HG03521 (cell line): Measurements from ENCODE around the gene CREBL2.
A peak's percentile ranks its signal among the peaks of the same experiment; 100 is the strongest.
"Not testable (repeated sequence)": the region's sequence is repeated elsewhere in the genome, so short reads cannot be mapped to it uniquely, and the experiment has no call there.

Source experiments
- ATAC-seq: cut with Tn5 transposase; IDR thresholded peaks from one replicate; pipeline ENCODE4 v1.9.1; 2021; ENCODE audit warnings: mild to moderate bottlenecking, moderate library complexity; ENCODE audit not compliant: unreplicated experiment

The CREBL2 gene

DNA sequence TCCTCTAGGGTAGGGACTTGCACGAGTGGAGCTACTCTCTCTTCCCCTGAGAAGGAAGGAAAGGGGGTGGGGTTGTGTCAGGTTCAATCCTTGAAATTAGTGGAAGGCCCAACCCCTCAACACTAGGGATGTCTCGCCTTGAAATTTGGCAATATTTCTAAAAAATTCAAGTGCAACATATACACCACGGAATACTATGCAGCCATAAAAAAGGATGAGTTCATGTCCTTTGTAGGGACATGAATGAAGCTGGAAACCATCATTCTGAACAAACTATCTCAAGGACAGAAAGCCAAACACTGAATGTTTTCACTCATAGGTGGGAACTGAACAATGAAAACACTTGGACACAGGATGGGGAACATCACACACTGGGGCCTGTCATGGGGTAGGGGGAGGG is 15.1 kb upstream of the CREBL2 start:
- ATAC-seq: not testable (repeated sequence)

DNA sequence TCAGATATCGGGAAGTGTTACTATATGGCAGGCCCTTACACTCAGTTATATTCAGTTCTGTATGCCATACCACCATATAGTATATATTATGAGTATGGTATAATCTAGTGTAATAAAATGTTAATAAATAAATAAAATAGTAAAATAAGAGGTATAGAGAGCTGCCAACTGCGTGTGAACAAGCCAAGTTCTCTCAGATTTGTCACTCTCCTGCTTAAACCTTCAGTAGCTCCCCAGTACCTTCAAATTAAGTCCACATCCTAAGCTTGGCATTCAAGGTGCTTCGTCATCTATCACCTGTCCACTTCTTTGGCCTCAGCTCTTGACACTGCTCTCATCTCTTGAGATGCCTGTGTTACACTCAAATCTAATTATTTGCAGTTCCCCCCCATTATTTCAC is 12.8 kb upstream of the CREBL2 start:
- no peak for ATAC-seq

DNA sequence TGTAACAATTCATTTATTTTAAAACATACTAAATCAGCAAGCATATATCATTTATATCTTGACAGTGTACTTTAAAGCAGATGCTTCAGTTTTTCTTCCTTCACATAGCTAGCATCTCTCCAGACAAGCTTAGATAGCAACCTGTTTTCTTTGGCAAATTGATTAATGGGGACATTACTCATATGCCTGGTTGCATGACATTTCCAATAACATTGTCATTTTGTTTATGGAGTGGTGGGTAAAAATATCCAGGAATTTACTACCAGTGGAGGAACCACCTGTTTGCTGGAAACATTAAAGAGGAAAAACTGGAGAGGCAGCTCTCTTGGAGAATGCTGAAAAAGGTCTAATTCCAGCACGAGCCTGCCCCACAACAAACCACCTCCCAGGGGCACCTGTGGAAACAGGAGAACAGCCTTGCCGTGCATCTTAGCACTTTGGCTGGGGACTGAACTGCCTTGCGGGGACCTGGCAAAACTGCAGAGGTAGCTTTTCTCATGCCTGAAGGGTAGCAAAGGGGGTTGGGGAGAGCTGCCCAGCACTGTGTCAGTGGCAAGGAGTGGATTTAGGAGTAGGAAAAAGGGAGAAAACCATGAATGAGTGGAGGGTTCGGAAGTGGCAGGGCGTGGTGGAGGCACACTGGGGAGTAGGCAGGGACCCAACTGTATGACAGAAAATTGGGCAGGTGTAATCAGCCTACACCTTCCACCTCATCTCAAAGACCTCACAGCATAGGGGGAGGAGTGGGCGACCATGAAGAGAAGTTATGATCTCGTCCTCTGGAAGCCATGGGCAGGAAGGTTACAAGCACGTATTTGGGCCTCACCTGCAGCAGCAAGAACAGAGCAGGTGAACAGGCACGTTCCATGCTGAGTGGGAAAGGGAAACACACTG is 11.7 kb upstream of the CREBL2 start:
- ATAC-seq: no peak

DNA sequence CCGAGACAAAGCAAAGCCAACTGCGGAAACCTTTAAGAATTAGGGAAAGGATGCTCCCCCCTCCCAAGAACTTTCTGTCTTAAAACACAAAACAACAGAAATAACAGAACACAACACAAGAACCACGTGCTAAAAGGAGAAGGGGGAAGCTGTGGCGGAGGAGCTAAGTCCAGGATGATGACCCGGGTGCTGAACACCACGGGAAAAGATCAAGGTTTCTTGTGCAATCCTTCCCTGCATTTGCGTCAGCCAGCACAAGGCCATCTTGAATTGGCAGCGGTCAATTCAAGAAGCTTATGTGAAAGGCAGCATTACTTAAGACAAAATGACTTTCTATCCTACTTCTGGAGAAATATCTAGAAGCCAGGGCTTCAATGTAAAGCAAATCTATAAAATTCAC is 11.0 kb upstream of the CREBL2 start:
- no peak for ATAC-seq

DNA sequence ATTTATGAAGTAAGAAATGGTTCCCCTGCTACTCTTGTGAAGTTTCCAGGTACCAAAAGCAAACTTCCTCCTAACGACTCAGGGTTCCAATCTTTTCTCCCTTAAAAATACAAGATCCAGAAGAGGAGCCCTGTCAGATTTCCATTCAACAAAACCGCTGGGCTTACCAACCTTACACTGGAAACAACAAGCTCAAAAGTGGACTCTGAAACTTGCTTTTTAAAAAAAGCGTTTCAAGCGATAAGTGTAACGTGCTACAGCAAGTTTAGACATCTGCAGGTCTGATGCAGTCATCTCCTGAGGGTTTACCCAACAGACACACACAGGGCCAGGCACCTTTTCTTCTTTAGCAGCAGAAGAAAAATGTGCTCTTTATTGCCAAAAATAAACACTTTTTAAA is 6.9 kb upstream of the CREBL2 start:
- ATAC-seq: no peak

DNA sequence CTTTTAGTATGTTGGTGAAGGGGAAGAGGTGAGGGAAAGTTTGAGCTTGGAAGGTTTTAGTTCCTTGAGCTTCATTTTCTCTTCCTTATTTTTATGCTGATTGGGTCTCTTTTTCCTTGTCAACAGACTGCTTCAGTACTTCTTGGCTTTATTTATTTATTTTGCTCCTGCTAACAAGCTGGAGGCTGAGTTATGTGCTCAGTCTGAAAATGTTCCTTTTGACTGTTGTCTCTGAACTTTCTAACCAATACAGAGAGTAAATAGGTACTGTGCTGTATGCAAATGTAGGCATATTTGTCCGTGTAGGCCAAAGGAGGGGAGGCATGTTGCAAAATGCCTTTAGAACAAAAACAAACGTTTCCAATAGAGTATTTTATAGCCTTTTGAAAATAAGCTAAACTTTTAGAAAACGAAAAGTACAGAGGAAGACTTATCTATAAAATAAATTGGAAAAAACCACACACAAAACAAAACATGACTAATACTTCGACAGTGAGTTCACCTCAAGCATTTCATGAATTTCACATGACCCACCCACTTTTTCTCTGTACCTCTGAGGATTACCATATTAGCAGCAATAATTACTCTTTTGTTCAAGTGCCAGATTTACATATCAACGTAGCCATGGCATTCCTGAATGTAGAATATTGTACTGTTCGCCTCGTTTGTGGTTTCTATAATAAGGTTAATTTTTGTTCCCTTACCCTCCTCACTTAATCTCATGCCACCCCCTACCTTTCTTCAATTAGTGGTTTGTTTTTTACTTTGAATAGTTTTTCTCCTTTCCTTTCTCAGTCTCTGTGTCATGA is 4.7 kb upstream of the CREBL2 start:
- peak; percentile 39 for ATAC-seq

DNA sequence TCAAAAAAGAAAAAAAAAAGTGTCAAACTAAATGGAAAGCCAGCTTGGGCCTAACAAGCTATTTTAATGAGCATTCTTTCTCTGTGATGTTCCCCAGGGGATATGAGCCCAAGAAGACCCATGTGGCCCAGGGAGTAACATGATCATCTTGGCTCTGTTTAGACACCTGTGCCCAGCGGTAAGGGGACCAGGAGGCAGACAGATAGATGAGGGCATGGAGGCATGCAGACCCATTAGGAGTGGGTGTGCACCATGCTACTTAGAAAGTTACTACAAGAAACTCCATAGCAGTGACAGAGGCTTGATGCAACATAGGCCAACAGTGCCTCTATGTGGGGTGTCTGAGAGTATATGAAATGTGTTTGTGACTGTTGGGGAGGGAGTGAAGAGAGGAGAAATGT is 3.1 kb upstream of the CREBL2 start:
- ATAC-seq: no peak

DNA sequence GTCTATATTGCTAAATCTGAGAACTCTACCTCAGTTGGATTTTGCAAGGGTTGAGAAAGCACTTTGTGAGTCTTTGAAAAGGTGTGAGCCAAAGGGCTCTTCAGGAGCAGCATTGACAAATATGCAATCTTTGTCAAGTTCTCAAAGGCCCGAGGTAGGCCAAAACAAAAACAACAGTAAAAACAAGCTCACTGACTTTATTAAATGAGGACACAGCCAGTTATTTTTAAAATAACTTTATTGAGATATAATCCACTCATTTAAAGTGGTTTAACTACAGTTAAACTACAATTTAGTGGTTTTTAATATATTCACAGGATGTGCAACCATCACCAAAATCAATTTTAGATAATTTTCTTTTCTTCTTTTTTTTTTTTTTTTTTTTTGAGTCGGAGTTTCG is 2.0 kb upstream of the CREBL2 start:
- ATAC-seq: no peak

DNA sequence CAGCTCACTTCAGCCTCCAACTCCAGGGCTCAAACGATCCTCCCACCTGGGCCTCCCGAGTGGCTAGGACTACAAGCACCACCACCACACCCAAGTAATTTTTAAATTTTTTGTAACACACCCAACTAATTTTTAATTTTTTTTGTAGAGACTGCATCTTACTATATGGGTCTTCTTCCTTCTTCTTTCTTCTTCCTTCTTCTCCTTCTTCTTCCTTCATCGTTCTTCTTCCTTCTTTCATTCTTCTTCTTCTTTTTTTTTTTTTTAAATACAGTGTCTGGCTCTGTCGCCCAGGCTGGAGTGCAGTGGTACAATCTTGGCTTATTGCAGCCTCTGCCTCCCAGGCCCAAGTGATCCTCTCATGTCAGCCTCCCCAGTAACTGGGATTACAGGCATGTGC is 965 bp upstream of the CREBL2 start:
- ATAC-seq: no peak

DNA sequence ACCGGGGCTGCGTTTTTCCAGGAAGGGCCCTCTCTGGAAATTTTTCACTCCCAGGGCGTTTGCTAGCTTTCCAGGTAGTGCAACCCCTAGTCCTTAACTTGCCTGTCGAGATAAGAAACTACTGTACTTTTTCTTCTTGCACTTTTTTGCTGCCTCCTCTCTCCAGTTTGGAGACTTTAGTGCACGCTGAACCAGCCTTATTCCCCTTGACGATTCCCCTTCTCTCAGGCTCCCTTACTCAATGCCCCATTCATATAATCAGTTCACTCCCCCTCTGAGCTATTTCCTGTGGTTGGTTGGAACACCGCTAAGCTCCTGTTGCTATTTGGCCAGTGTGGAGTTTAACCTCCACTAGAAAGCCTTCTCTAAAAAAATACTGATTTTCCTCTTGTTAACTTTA is 682 bp downstream of the CREBL2 start:
- ATAC-seq: no peak

DNA sequence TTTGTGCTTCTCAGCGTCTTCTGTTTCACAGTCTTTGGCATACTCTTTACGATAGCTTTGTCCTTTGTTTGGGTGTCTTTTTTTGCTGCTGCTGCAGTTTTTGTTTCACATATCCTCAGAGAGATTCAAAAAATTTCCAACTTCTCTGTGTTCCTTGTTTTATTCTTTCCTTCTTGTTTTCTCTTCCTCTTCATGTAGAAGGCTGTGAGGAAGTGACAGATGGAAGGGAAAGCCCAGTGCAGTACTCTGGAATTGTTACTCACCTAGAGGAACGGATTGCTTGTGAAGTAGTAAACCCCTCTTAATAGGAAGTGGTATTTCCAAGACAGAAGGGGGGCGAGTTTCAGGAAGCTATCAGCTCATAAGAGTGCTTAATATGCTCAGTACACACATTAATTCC is 1.7 kb downstream of the CREBL2 start:
- no peak for ATAC-seq

DNA sequence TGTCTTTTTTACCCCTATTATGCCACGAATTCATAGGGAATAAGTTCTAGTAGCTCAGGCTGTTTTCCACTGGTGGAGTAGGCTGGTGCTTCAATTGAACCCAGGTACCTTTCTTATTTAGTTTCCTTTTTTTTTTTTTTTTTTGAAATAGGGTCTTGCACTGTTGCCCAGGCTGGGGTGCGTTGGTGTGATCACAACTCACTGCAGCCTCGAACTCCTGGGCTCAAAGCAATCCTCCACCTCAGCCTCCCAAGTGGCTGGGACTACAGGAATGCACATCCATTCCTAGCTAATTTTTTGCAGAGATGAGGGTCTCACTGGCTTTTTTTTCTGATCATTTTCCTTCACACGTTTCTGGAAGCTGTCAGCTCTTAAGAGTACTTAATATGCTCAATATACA is 2.7 kb downstream of the CREBL2 start:
- ATAC-seq: no peak

DNA sequence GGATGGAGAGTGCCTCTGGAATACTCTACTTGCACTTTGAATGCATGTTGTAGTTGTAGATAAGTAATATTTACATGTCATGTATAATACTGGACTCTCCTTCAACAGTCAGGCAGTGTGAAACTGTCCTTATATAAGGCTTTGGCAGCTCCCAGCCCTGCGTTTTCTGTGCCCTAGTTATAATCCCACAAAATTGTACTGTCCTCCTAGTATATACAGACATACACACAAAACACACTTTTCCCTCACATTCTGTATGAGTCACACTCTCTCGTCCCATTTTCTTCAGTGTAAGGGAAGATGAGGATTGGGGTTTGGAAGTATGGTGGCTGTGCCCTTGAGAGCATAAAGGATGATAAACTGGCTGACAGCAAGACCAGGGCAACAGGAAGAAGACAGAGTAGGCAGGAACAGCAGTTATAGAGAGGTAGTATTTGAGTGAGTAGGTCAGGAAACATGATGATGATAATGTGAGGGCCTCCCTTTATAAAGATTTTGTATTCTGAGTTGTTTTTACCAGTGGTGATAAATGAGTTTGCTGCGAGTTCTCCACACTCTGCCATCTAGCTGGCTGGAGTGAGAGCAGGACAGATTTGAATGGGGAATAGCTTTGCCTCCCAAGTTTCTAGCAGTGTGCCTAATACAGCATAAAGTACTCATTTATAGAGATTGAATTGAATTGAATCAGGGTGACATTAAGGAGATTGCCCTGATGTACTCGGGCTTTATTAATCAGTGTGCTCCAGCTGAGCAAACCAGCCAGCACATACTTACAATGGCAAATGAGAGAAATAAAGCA is 5.0 kb downstream of the CREBL2 start:
- ATAC-seq: no peak

DNA sequence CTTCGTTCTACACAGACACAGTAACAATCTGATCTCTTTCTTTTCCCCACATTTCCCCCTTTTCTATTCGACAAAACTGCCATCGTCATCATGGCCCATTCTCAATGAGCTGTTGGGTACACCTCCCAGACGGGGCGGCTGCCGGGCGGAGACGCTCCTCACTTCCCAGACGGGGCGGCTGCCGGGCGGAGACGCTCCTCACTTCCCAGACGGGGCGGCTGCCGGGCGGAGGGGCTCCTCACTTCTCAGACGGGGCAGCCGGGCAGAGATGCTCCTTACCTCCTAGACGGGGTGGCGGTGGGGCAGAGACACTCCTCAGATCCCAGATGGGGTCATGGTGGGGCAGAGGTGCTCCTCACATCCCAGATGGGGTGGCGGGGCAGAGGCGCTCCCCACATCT is 6.4 kb downstream of the CREBL2 start:
- not testable (repeated sequence) for ATAC-seq

DNA sequence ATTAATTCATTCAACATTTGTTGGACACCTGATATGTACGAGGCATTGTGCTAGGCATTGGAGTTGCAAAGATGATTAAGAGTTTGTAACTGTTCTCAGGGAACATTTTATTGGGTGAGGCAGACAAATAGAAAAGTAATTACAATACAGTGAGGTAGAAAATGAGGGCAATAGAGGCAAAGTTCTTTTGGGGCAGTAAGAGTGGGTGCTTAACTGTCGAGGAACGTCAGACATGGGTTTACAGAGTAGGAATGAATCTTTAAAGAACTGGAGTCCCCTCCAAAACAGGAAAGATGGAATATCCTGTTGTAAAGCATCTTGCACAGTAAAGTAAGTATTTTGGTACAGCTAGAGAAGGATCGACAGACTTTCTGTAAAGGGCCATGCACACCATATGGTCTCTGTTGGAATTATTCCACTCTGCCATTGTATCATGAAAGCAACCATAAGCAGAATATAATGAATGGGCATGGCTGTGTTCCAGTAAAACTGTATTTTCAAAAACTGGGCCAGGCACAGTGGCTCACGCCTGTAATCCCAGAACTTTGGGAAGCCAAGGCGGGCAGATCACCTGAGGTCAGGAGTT is 9.1 kb downstream of the CREBL2 start:
- ATAC-seq: no peak

DNA sequence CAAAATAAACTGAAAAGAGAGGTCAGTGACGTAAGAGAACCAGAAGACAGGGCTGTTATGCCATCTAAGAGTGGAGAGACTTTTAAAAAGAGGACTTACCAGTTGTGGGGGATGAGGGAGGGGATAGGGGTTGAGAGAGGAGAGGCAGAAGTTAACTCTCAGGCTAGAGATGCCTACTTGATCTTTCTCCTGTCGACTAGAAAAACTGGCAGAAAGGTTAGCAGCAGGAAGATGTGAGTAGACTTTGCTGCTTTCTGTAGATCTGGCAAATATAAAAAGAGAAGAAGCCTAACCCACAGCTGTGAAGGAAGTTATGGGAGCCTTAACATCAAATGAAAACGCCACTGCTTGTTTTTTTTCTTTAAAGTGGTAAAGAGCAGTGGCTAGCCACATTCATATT is 10.7 kb downstream of the CREBL2 start:
- ATAC-seq: no peak

DNA sequence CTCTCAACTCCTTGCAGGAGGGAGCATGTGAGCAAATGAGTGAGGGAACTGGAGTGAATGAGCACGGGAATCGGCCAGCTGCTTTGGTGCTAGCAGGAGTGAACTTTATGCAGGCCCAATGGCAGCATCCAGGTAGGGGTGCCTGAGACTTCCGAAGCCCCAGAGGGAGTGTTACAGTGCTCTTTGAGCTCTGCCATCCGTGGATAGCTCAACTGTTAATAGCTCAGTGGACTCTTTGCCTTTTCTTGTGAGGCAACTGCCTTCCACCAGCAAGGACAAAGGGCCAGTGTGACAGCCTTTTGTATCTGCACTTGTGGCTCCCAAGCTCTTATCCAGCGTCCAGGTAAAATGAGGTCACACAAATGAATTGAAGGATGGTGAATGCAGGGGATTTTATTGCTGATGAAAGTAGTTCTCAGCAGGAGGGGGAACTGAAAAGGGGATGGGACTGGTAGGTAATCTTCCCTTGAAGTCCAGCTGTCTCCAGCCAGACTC is 12.9 kb downstream of the CREBL2 start:
- ATAC-seq: no peak

DNA sequence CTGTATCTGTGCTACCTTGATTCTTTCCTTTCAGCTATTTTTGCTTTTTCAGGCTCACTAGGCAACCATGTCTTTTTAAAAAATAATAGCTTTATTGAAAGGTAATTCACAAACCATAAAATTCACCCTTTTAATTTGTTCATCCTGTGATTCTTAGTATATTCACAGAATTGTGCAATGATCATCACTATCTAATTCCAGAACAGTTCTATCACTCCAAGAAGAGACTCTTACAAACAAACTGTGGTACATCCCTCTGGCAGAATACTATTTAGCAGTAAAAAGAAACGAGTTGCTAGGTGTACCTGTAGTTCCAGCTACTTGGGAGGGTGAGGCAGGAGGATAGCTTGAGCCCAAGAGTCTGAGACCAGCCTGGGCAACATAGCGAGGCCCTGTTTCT is 14.8 kb downstream of the CREBL2 start:
- no peak for ATAC-seq

DNA sequence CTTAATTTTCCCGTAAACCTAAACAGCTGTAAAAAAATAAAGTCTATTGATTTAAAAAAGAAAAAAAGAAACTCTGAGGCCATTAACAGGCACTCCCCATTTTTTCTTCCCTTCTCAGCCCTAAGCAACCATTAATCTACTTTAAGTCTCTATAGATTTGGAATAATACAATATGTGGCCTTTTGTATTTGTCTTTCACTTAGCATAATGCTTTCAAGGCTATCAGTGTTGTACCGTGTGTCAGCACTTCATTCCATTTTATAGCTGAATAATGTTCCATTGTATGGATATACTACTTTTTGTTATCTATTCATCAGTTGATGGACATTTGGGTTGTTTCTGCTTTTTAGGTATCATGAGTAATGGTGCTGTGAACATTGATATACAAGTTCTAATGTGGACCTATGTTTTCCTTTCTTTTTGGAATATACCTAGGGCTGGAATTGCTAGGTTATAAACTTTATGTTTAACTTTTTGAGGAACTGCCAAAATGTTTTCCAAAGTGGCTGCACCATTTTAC is 15.7 kb downstream of the CREBL2 start:
- no peak for ATAC-seq

DNA sequence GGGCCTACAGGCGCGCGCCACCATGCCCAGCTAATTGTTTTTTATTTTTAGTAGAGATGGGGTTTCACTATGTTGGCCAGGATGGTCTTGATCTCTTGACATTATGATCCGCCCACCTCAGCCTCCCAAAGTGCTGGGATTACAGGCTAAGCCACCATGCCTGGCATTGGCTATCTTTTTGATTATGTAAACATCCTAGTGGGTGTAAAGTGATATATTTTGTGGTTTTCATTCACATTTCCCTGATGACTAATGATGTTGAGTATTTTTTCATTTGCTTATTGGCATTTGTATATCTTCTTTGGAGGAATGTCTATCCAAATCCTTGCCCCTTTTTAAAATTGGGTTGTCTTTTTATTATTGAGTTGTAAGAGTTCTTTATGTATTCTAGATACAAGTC is 16.3 kb downstream of the CREBL2 start:
- ATAC-seq: no peak

DNA sequence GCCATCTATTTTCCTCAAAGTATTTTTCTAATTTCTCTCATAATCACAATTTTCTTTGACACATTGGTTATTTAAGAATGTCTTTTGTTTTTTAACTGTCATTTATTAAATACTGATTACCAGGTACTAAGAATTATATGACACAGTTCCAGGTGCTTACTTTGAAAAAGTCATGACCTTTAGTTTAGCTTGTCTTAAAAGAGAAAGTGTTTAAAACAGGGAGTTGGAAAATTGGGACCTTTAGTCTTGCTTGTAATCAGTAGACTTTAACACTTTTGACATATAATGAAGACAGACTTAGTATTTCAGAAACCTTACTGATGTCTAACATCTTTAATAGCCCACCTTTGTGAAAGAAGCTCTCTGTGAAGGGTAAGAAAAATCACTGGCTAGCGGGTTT is 19.2 kb downstream of the CREBL2 start:
- ATAC-seq: no peak
